HEK293 (cell line): ENCODE data around the gene MCM3AP.

Source experiments
- ATF2 ChIP-seq: fragments of 450-650 bp; formaldehyde crosslinking; IDR thresholded peaks from 2 replicates; pipeline ENCODE4 v1.5.1; 2016; ENCODE audit warnings: missing biosample characterization, missing genetic modification characterization, low read depth
- CTCF ChIP-seq: fragments of 450-650 bp; formaldehyde crosslinking; IDR thresholded peaks from 2 replicates; pipeline ENCODE4 v1.5.1; 2016; ENCODE audit warnings: missing biosample characterization, missing genetic modification characterization
- KLF8 ChIP-seq: fragments of 450-650 bp; formaldehyde crosslinking; IDR thresholded peaks from 2 replicates; pipeline ENCODE4 v1.5.1; 2016; ENCODE audit warnings: missing biosample characterization, missing genetic modification characterization
- SCRT1 ChIP-seq: fragments of 450-650 bp; formaldehyde crosslinking; IDR thresholded peaks from 2 replicates; pipeline ENCODE4 v1.5.1; 2016; ENCODE audit warnings: missing biosample characterization, missing genetic modification characterization, borderline replicate concordance
- WT1 ChIP-seq: fragments of 450-650 bp; formaldehyde crosslinking; IDR thresholded peaks from 2 replicates; pipeline ENCODE4 v1.5.1; 2016; ENCODE audit warnings: missing biosample characterization, missing genetic modification characterization
- ZNF133 ChIP-seq: fragments of 450-650 bp; formaldehyde crosslinking; IDR thresholded peaks from 2 replicates; pipeline ENCODE4 v1.5.1; 2016; ENCODE audit warnings: missing biosample characterization, missing genetic modification characterization
- ZNF155 ChIP-seq: fragments of 450-650 bp; formaldehyde crosslinking; IDR thresholded peaks from 2 replicates; pipeline ENCODE4 v1.5.1; 2016; ENCODE audit warnings: missing biosample characterization, missing genetic modification characterization
- ZNF24 ChIP-seq: fragments of 450-650 bp; formaldehyde crosslinking; IDR thresholded peaks from 2 replicates; pipeline ENCODE4 v1.5.1; 2016; ENCODE audit warnings: missing biosample characterization, missing genetic modification characterization
- ZNF639 ChIP-seq: fragments of 450-650 bp; formaldehyde crosslinking; IDR thresholded peaks from 2 replicates; pipeline ENCODE4 v1.5.1; 2016; ENCODE audit warnings: missing biosample characterization, missing genetic modification characterization
- ZNF692 ChIP-seq: fragments of 450-650 bp; formaldehyde crosslinking; IDR thresholded peaks from 2 replicates; pipeline ENCODE4 v1.5.1; 2016; ENCODE audit warnings: missing biosample characterization, missing genetic modification characterization

GRCh38 chr21:46326110-46326703 lies 40.8 kb upstream of the MCM3AP start:
- no peak for TF ChIP-seq ZNF133 (tag by site-specific recombination)
- TF ChIP-seq CTCF = no peak
- no peak for TF ChIP-seq ZNF639
- TF ChIP-seq ATF2 (tag by site-specific recombination) = no peak
- TF ChIP-seq SCRT1 (tag by site-specific recombination) = no peak
- TF ChIP-seq ZNF24 = no peak
- no peak for TF ChIP-seq ZNF155 (tag by site-specific recombination)
- no peak for TF ChIP-seq KLF8
- TF ChIP-seq WT1 (tag by site-specific recombination) = no peak
- TF ChIP-seq ZNF692 (tag by site-specific recombination) = no peak
